IPS DF 4.7 (cell line): ENCODE data around the gene P2RY14.

Source experiments
- DNase-seq: peaks from one replicate; pipeline ENCODE4 v3.0.0-alpha.2; 2013; ENCODE audit warnings: low spot score; ENCODE audit errors: extremely low read depth

Gene P2RY14

GRCh38 chr3:151301787-151302186 lies 23.4 kb upstream of the P2RY14 start:
- DNase-seq: no peak

- no peak for DNase-seq
Measured at GRCh38 chr3:151300539-151300938, 22.2 kb upstream of the P2RY14 start.

- no peak for DNase-seq
Measured at GRCh38 chr3:151299006-151299405, 20.7 kb upstream of the P2RY14 start.

GRCh38 chr3:151297429-151297828 lies 19.1 kb upstream of the P2RY14 start:
- DNase-seq: no peak

DNA sequence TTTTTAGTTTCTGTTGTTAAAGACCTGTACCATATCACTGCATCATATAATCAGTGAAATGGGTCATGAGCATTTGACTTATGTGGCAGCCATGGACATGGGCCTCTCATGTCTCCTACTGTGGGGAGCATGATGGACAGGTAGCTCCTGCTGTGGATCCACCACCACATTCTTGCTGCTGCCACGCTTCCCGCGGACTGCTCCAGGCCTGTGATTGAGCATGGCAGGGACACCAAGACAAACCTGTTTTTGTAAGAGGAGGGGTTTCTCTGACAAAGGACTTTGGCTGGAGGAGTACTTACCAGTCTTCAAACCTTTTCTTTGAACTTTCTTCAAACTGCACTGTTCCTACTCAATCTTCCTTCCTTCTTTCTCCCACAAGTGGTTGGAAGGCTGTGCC lies 17.9 kb upstream of the P2RY14 start:
- no peak for DNase-seq

DNA sequence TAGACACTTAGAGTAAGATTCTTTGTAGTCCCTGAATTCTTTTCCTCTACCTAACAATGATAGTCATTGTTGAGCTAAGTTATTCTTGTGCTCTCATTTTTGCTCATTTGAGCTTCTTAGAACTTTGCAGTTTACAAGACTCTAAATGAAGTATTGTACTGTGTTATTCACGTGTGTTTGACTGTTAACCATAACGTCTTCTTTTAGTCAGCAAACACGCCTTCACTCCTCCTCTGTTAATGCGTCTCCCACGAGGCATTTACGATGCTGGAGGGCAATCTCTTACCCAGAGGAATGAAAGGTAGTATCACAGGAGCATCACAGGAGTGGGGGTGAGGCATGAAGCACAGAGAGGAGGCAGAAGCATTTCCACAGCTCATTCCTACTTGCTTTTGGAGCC lies 14.8 kb upstream of the P2RY14 start:
- no peak for DNase-seq

DNA sequence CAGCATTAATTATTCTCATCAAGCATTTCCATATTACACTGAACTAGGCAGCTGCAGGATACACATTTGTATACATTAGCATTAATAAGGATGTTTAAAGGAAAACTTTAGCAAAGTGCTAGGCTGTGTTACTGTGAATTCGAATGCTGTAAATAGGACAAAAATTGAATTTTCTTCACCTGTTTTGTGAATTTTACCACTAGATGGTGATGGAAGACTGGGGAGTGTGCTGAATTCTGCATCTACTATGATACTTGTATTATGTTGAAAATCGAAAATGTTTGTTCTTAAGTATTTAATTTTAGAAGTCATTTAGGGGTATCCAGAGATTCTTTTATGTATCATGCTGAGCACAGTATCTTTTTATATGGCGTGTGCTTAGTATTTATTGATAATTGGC lies 12.3 kb upstream of the P2RY14 start:
- DNase-seq: no peak

- no peak for DNase-seq
Measured at GRCh38 chr3:151289445-151289844, 11.1 kb upstream of the P2RY14 start.

DNA sequence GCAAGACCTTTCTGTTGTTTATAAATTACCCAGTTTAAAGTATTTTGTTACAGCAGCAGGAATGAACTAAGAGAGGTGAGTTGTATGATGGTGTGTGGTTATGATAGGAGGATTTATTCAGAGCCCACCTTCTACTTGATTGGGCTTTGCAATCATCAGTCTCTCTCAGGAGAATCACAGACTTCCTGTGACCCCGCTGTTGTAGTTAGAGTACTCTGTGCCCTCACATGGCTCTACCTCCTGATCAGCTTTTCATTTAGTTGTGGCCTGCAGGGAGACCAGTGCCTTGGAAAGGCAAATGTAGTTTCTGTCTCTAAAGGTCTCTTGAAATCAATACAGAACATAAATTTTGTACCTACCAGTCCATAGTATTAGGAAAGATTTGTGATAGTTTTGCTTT lies 7.6 kb upstream of the P2RY14 start:
- DNase-seq: no peak

- no peak for DNase-seq
Measured at GRCh38 chr3:151283907-151284461, 5.6 kb upstream of the P2RY14 start.

DNA sequence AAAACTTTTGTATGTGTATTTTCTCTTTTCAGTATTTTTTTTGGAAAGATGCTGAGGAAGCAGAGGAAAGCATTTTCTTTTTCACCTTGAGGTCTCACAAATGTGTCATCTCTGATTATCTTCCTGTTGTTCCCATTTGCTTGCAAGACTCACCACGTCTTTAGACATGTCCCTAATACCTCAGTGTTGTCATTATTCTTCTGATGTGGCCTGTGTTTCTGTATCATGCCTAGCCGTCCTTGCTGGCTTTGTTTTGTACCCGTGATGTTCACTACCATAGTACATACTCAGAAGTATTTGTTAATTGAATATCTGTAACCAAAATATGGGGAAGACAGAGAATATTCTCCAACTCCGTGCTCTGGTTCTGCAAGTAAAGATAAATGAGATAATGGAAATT lies 5.0 kb upstream of the P2RY14 start:
- no peak for DNase-seq

GRCh38 chr3:151282921-151283320 lies 4.6 kb upstream of the P2RY14 start:
- no peak for DNase-seq

GRCh38 chr3:151281671-151282324 lies 3.5 kb upstream of the P2RY14 start:
- DNase-seq: no peak

DNA sequence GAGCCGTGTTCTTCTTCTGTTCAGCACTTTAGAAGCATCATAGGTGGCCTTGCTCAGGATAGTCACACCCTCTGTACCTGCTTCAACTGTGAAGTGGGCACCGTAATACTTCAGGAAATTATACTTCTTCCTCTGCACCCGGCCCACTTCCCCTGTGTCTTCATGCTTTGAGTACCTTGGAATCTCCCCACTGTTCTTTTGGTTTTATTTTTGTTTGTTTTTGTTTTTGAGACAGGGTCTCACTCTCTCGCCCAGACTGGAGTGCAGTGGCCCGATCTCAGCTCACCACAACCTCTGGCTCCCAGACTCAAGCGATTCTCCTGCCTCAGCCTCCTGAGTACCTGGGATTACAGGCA lies 1.7 kb downstream of the P2RY14 start:
- no peak for DNase-seq

GRCh38 chr3:151276038-151276686 lies 2.2 kb downstream of the P2RY14 start:
- no peak for DNase-seq

GRCh38 chr3:151275091-151275490 lies 3.3 kb downstream of the P2RY14 start:
- no peak for DNase-seq

GRCh38 chr3:151269631-151270030 lies 8.7 kb downstream of the P2RY14 start:
- no peak for DNase-seq

GRCh38 chr3:151268267-151269235 lies 9.8 kb downstream of the P2RY14 start:
- no peak for DNase-seq

DNA sequence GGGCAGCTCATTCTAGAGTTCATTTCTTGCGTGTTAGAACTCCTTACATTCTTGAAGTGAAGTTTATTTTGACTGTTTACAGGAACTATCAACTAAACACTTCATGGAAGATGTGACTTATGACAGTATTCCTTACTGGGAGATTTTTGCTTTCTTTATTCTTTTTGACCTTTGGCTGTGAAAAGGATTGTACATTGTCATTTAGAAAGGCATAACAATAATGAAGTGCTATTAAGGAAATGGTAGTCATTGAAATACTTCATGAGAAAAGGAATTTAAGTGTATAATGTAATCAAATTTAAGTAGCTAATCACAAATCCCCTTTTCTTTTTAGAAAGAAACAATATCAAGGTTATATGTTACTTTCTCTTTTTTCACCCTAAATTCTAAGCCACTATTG lies 11.3 kb downstream of the P2RY14 start:
- DNase-seq: no peak

DNA sequence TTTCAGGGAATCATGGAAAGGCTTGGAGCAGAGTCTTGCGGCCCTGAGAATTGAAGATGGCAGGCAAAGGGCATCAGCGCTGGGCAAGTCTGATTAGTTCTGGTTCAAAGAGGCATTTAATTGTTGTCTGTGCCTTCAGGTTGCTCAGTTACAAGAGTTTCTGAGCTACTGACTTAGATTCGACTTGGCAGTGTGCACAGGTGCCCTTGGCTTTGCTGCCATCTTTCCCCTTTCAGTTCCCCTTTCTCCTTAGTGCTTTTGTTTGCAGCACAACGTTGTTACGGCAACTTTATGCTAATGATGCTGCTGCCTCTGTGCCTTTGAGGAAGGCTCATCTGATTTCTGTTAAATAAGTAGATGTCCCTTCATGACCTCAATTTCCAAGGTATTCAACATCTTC lies 12.5 kb downstream of the P2RY14 start:
- peak; percentile 49 for DNase-seq

GRCh38 chr3:151265166-151265565 lies 13.2 kb downstream of the P2RY14 start:
- no peak for DNase-seq

DNA sequence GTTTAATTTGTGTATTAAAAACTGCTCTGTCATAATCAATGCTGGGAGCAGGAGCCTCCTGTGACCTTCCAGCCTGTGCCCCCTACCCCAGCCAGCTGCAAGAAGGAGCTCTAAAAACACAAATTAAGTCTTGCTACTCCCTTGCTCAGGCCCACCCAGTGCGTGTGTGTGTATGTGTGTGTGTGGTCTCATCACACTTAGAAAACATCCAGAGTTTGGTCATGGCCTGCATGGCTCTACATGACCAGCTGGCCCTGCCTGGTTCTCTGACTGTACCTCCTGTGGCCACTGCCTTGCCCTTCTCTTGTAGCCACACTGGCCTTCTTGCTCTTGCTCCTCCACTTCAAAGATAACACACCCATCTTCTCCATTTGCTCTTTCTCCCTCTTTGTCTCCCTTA lies 13.7 kb downstream of the P2RY14 start:
- DNase-seq: no peak
